M059J (cell line): ENCODE data around the gene AXIN2. TPM values are rescaled to one million over a fixed set of nuclear protein-coding genes. Genes with fewer than 3 reads are reported as not detected.

ENCODE experiments used
- DNase-seq: peaks from one replicate; pipeline ENCODE4 v3.0.0-alpha.2; 2012; ENCODE audit warnings: low read depth
- total RNA-seq: library from RNA; depleted of rRNA; stranded (reverse); fragments of >200 nt; shearing (Covaris generic); gene quantifications from 2 replicates; pipeline ENCODE4 v1.2.3, GENCODE V29; 2014

AXIN2 gene
- total RNA-seq, 1 experiment from 2014 or later, result 3.3 TPM

DNA sequence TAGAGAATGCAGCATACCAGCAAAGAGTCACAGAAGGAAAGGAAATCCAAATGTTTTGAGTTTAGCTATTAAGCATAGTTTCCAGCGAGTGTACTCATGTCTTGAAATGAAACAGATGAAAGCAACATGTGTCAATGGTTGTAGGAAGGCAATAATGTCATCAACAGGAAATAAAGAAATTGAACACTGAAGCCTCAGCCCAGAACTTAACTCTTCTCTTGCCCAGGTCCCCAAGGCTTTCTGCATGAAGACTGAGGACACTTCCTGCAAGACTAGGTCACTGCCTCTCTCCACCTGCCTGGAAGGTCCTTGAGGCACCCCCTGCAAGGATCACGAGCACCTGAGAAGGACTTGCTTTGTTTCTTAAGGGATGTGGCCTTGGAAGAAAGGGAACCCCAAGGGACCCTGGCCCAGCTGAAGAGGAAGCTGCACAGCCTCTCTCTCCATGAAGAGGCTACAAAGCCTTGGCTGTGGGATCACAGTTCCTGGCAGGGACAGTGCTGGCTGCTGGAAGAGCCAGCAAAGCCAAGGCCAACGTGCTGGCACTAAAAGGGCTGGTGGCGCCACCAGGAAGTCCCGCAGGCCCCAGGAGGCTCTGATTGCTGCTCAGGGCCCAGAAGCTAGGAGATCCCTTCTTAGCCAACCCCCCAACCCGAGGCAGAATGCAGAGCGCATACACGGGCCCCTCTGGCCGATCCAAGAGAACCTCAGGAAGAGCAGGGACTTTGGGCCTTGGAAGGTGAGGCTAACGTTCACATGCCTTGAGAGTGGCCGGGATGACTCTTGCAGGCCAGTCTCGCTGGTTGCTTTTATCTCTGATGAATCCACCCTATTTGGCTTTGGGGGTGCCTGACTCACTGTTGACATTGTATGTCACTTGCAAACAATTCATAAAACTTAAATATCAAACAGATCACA is 23.4 kb upstream of the AXIN2 start:
- no peak for DNase-seq

DNA sequence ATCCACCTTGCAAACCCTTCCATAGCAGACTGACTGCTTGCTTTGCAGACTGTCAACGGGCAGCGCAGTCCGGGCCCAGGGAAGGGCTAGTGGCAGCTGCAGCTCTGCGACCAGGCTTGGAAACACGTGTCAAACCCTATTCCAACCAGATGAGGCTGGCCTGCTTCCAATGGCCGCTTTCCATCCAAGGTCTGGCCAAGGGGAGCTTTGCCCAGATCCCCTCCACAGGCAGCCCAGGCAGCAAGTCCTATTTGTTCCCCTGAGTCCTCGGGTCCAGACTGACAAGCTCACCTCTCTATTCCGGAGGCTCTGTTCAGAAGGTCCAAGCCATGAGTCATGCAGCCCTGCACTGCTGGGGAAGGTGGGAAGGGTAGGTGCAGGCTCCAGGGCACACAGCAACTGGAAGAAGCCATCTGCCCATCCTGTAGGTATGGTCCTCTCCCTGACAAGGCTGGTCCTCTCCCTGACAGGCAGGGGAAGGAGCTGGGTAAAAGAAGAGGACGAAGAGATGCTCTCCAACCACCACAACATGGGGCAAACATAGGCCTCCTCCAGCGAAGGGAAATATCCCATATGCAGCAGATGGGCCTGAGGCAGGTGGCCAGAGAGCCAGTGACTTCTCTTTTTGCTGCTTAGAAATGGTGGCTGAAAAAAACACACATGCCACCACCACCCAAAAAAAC is 22.6 kb upstream of the AXIN2 start:
- no peak for DNase-seq

DNA sequence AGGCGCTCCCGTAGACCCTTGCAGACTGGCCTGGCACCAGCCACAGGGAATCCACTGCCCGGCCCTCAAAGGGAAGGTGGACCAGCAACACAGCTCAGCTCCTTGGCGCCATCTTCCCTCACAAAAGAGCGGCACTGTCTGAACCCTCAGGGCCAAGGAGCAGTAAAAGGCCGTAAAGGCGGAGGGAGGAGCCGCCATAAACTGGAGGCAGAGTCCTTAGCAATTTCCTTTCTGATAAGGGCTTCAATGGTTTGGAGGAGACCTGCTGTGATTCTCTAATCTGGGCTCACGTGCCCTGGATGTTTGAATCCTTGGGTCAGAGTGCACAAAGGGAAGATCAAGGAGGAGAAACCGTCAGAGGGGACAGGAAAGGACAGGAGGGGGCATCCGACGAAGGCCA is 15.5 kb upstream of the AXIN2 start:
- no peak for DNase-seq

DNA sequence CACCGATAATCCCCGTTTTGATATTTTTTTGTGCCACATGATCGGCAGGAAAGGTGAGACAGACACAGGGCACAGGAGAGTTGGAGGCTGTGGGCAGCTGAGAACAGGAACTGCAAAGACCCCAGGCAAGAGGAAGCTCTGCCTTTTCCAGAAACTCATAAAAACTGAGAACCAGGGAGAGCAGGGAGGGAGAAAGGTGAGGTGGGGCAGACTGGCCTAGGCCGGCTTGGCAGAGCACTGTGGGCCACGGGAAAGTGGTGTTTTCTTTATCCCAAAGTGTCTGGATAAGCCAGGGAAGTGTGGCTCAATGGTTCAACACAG is 11.8 kb upstream of the AXIN2 start:
- no peak for DNase-seq

DNA sequence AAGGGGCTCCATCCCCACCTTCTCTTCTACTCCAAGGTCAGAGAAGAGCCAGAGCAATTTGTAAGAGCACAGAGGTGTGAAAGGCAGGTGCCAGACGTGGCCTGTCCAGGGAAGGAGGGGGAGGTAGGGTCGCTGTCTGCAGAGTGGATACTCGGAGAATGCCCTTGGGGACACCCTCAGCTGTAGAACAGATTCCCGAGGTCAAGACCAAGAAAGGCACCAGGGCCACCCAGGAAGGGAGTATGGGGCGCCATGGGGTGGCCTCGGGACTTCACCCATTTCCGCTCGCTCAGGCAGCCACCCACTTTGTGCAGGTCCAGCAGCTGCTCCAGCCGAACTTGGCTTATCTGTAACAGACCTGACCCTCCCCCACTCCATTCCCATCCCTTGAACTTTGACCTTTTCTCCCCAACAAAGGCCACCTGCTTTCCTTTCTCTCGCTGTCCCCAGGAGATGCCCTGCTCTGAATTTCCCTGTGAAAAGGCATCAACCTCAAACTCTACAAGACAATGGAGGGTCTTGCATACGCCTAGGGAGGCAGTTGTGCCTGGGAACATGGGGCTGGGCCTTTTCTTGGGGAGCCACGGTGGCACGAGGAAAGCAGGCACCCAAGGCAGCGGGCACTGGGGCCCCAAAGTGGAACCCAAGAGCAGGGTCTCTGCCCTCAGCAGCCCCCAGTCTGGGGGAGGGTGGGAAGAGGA is 11.3 kb upstream of the AXIN2 start:
- no peak for DNase-seq

DNA sequence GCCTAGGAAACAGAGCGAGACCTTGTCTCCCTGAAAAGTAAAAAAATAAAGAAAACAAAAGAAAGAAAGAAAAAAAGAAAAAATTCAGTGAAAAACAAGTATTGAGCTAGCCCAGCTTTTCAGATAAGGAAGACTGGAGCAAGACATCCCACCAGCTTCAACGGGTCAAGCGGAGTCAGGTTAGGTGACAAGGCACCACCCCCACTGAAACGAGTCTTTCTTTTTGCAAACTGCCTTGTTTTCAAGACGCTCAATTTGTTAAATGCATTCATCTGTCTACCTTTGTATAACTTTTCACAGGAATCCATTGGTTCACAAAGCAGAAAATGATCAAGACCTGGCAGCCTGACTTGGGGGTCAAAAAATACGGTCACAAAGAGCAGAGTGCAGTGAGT is 10.7 kb upstream of the AXIN2 start:
- no peak for DNase-seq

DNA sequence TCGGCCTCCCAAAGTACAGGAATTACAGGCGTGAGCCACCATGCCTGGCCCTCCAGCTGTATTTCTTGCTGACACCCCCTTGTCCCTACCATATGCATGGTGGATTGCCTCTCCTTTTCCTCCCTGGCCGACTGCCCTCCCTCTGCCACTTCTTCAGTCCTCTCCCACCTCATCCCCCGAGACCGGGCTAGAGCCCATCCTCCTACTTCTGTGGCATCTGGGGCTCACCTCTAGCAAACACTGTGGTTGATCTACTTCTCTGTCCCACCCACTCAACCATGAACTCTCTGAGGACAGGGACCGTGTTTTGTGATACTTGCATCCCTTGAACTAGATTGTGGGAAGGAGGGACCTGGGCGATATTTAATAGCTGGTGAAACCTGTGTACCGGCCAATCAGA is 7.5 kb upstream of the AXIN2 start:
- DNase-seq, result no peak

DNA sequence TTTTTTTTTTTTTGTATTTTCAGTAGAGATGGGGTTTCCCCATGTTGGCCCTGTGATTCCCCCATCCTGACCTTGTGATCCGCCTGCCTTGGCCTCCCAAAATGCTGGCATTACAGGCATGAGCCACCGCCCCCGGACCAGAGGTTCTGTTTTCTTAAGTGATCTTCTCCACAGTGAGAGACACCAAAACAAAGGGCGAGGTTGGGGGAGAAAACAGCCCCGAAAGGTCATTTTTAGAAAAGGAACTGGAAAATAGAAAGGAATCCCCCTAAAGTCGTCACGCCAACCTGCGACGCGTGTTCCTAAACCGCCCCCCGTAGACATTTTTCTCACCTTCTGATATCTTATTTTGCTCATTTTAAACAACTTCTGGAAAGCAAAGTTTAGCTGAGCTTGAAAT is 6.1 kb upstream of the AXIN2 start:
- no peak for DNase-seq

DNA sequence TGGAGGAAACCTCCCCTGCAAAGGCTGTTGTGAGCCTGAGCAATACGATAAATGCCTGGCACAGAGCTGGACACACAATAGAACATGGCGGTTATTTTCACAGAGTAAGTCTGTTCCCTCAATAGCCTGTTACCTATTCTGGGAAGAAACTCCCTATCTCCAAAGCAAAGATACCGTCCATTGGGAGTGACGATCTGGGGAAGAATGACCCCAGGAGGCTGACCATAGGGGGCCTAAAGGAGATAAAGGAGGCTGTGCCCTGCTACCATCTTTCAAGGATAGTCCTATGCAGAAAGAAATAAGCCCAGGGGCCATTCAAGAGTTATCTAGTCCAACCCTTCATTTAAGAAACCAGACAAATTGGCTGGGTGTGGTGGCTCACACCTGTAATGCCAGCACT is 4.1 kb upstream of the AXIN2 start:
- DNase-seq, result no peak

DNA sequence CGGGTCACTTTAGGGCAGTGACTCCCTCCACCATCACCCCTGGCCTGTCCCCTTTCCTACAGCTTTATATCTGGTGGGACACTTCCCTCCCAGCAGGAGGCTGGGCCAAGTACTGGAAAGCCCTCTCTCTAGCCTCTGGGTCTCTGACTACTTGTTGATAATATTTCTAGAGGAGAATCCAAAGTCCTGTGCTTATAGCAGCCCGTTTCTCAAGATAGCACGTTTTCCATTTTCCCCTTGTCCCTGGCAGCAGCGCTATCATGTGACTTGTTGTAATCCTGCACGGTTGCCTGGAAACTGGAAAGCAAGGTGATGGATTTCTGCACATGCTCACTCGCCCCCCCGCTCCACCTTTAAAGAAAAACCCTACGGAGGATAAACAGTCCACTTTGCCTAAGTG is 3.3 kb upstream of the AXIN2 start:
- peak; percentile 56 for DNase-seq

DNA sequence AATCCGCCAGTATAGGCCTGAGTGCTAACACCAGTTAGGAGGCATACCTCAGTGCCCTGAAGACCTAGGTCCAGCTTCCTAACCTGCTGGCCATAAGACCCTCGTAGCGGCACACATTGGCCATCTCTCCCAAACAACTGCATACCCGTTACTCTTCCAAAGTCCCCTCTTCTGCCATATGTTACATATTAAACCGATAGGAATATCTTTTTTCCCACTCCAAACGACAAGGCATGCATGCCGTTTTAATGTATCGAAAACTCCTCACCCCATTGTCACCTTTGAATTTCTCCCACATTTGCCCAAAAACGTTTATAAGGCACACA is 721 bp upstream of the AXIN2 start:
- DNase-seq, result no peak

DNA sequence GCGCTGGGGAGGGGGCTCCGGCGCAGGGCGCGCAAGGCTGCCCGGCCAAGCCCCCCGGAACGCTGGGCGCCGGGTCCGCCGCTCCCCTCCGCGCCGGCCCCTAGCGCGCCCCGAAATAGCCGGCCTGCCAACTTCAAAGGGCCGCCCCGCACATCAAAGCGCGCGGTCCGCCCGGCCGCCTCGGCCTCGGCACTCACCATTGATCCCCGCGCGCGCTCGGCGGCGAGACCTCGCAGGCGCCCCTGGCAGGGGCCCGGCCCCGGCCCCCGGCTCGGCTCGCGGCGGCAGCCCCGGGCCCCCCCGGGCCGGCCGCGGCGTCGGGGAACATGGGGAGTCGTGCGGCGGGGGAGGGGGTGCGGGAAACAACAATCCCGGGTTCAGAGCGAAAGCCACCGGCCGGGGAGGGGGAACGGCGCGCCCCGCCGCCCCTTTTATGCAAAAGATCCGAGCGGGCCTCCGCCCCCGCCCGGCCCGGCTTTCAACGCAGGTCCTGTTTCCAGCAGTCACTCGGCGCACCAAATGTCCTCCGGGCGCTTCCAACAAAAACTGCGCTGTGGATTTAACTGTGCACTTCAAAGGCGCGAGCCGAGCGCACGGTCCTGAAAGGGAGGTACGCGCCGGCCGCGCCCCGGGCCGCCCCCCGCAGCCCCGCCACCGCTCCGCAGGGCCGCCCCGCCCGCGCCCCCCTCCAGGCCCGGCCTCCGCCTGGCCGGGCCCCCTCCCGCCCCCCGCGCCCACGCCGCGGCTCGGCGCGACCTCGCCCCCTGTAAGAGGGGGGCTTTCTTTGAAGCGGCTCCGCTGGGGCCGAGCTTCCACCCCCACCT is 608 bp downstream of the AXIN2 start:
- DNase-seq, result peak; percentile 83

DNA sequence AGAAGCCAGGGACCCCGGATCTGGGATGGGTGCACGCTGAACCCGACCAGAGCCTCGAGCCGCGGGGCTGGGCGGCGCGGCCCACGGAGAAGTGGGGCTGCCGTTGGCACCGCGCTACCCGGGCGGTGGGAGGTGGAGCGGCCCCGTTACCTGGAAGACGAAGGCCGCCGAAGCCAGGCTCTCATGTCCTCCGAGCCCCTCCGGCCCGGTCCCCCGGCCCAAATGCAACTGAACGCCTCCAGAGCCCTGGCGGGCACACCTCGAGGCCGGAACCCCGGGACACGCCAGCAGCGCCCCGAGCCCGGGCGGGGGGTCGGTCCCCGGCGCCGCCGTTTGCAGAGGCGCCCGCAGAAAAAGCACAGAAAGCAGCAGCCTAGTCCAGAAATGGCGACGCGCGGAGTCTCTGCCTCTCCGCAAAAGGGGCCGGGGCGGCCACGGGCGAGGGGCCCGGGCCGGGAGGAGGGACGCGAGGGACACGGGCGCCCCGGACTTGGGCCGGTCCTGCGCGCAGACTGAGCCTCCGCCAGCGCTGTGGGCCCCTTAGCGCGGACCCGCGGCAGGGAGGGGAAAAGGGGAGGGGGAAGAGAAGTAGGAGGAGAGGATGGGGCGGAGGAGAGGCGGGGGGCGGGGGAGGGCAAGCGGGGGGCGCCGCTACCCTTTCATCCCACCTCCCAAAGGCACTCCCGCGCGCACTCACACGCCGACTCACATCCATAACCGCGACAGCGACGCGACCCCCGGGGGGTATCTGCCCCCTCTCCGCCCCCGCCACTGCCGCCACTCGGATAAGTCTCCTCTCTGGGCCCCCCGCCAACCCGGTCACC is 1.4 kb downstream of the AXIN2 start:
- DNase-seq, result no peak

DNA sequence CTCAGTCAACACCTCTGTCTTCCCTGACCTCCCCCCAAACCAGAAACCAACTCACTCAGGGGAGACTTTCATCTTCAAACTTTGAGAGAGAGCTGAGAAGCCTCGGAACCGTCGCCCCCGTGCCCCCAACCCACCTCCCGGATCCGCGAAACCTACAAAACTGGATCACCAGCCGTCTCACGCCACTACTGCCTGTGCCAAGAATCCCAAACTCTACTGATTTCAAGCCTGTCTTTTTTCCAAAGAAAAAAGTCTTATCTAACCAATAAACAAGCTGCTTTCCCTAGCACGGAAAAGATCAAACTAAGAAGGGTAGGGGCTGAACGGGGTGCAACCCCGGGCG is 2.0 kb downstream of the AXIN2 start:
- no peak for DNase-seq

DNA sequence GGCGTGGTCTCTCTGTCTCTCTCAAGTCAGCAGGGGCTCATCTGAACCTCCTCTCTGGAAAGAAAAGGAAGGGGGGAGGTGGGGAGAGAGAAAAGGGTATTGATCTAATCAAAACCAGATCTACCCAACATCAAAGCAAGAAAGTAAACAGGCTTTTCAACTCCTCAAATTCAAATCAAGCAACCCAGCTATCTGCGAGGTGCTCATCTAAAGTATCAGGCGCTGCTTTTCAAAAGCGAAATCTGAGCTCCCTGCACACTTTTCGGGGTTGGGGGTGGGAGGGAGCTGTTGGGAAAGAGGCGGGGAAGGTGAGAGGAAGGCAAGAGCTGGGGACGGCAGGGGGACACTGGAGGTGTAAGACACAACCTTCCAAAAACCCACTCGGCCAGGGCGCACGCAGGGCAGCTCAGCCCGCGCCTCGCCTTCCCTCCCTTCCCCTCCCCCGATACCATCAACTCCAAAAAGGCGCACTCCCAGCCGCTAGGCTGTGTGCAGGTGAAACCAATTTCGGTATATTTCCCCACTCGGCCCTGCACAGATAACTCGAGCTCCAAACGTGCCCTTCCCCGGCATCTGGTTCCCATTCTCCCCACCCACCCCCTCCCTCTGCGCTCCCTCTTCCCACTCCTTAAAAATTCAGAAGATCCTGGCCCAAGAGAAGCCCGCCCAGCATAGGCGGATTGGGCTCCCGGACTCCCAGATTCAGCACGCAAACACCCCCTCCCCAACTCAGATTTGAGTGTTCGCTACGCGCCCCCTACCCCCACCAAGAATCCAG is 2.6 kb downstream of the AXIN2 start:
- no peak for DNase-seq

DNA sequence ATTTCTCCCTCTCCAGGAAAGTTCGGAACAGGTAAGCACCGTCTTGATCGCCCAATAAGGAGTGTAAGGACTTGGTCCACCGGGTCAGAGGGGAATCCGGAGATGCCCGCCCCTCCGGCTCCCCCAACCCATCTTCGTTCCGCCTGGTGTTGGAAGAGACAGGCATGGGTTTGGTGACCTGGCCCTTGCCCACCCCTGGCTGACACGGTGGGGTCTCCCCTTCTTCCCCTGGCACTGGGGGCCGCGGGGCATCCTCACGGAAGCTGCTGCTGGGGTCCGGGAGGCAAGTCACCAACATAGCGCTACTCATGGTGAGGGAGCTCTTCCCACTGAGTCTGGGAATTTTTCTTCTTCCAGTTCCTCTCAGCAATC is 3.2 kb downstream of the AXIN2 start:
- DNase-seq, result no peak

DNA sequence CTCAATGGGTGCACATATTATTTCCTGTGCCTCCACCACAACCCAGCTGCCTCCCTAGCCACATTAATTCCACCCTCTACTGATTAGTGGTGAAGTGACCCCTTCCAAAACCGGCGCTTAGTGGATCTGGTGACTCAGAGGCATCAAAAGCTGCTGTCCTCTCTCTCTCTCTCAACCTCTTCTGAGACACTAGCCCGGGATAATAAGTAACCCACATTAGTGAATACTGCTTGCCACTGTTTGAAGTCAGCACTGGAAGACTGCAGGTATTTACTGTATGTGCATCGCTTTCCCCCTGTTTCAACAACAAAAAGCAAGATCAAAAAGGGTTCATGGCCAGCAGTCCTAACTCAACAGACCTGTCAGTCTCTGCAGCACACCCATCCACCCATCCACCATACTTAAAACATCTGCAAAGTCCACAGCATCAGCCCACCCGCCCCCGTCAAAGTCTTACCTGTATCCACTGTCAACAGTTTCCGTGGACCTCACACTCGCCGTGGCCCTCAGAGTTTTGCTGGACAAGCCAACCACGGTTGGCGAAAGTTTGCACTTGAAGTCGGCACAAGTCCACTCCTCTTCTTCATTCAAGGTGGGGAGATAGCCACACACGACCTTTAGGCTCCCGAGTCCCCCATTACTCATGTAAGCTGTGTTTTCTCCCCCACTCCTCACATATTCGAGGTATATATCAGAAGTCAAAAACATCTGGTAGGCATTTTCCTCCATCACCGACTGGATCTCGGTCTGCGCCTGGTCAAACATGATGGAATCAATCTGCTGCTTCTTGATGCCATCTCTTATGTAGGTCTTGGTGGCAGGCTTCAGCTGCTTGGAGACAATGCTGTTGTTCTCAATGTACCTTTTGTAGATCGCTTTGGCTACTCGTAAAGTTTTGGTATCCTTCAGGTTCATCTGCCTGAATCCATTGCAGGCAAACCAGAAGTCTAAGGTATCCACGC is 3.8 kb downstream of the AXIN2 start:
- peak; percentile 80 for DNase-seq

DNA sequence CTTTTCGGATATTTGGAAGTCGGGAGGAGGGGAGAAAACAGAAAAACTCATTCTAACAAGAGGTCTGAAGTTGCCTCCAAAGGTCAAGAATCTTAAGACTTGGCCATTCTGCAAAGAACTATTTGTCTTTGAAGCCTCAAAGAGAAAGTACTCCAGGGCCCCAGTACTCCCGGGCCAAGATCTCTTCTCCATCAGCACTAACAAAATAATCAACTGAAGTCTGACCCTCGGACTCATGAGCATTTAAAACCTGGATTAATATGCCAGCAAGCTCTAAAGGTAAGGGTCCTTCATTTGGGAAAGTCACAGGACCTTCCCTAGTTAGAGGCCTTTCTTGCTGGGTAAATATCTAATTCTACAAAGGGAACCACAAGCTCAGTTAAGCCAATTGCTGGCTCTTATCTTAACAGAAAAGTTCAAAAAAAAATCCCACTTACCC is 4.5 kb downstream of the AXIN2 start:
- no peak for DNase-seq
